Duodenal mucosa (tissue), 2 donors: ENCODE measurements around the gene HIVEP1.
A peak's percentile ranks its signal among the peaks of the same experiment; 100 is the strongest.

ENCODE experiments used
- H3K27ac ChIP-seq: one replicate; pipeline ENCODE4 v1.7.0; 2013; ENCODE audit warnings: low read depth, low read length
- H3K27me3 ChIP-seq, 2 donors: one replicate each; pipeline ENCODE4 v1.7.0; 2013; ENCODE audit warnings: low read length in 2 of 2, control low read depth in 1 of 2; ENCODE audit not compliant: insufficient read depth in 2 of 2, control insufficient read depth in 1 of 2
- H3K36me3 ChIP-seq, 2 donors: one replicate each; pipeline ENCODE4 v1.7.0; 2013; ENCODE audit warnings: low read length in 2 of 2, control low read depth in 1 of 2; ENCODE audit not compliant: insufficient read depth in 2 of 2, control insufficient read depth in 1 of 2
- H3K4me1 ChIP-seq, 2 donors: one replicate each; pipeline ENCODE4 v1.7.0; 2013; ENCODE audit warnings: low read length in 2 of 2, control low read depth in 1 of 2; ENCODE audit not compliant: insufficient read depth in 2 of 2, control insufficient read depth in 1 of 2
- H3K4me3 ChIP-seq, 2 donors: one replicate each; pipeline ENCODE4 v1.7.0; 2013; ENCODE audit warnings: low read length in 2 of 2, low read depth in 1 of 2
- H3K9ac ChIP-seq, 2 donors: one replicate each; pipeline ENCODE4 v1.7.0; 2013; ENCODE audit warnings: low read length in 2 of 2, low read depth in 1 of 2
- H3K9me3 ChIP-seq, 2 donors: one replicate each; pipeline ENCODE4 v1.7.0; 2013; ENCODE audit warnings: low read length in 2 of 2, control low read depth in 1 of 2; ENCODE audit not compliant: control insufficient read depth in 1 of 2

The HIVEP1 gene

GRCh38 chr6:12039540-12040459, 27.7 kb downstream of the HIVEP1 start:
- Histone ChIP-seq H3K27ac (no peak overlapping the region), H3K27me3 (no peaks in the 10 kb centered on the region), H3K4me3 (no peak overlapping the region), H3K9ac (no peak overlapping the region), H3K4me1 (peaks cover 5 to 13% of the 10 kb centered on the region in 2 donors), H3K9me3 (no peaks in the 10 kb centered on the region), H3K36me3 (no peaks in the 10 kb centered on the region)

- no peak overlapping the region for H3K9ac ChIP-seq
- H3K36me3 ChIP-seq: no peaks in the 10 kb centered on the region
- no peaks in the 10 kb centered on the region for H3K27me3 ChIP-seq
- H3K9me3 ChIP-seq: no peaks in the 10 kb centered on the region
- peaks cover 11 to 12% of the 10 kb centered on the region in 2 donors for H3K4me1 ChIP-seq
- no peak overlapping the region for H3K27ac ChIP-seq
- no peak overlapping the region for H3K4me3 ChIP-seq
Measured at GRCh38 chr6:12047304-12047703, 35.2 kb downstream of the HIVEP1 start.

GRCh38 chr6:12047792-12048432, 35.8 kb downstream of the HIVEP1 start:
- H3K36me3 ChIP-seq: no peaks in the 10 kb centered on the region
- no peaks in the 10 kb centered on the region for H3K27me3 ChIP-seq
- H3K4me1 ChIP-seq: peaks cover 11 to 18% of the 10 kb centered on the region in 2 donors
- no peak overlapping the region for H3K27ac ChIP-seq
- H3K4me3 ChIP-seq: no peak overlapping the region
- H3K9me3 ChIP-seq: no peaks in the 10 kb centered on the region
- no peak overlapping the region for H3K9ac ChIP-seq

- H3K9me3 ChIP-seq: no peaks in the 10 kb centered on the region
- peaks cover 11 to 19% of the 10 kb centered on the region in 2 donors for H3K4me1 ChIP-seq
- no peaks in the 10 kb centered on the region for H3K27me3 ChIP-seq
- no peak overlapping the region for H3K9ac ChIP-seq
- no peaks in the 10 kb centered on the region for H3K36me3 ChIP-seq
- H3K27ac ChIP-seq: no peak overlapping the region
- no peak overlapping the region for H3K4me3 ChIP-seq
Measured at GRCh38 chr6:12048609-12049008, 36.5 kb downstream of the HIVEP1 start.

GRCh38 chr6:12049165-12049564, 37.1 kb downstream of the HIVEP1 start:
- H3K36me3 ChIP-seq: no peaks in the 10 kb centered on the region
- H3K4me3 ChIP-seq: no peak overlapping the region
- H3K9ac ChIP-seq: no peak overlapping the region
- H3K9me3 ChIP-seq: no peaks in the 10 kb centered on the region
- H3K27ac ChIP-seq: no peak overlapping the region
- H3K4me1 ChIP-seq: peaks cover 11 to 19% of the 10 kb centered on the region in 2 donors
- no peaks in the 10 kb centered on the region for H3K27me3 ChIP-seq

- Histone ChIP-seq H3K27me3 (no peaks in the 10 kb centered on the region), H3K36me3 (no peaks in the 10 kb centered on the region), H3K9ac (no peak overlapping the region), H3K27ac (no peak overlapping the region), H3K4me3 (no peak overlapping the region), H3K4me1 (peaks cover 0 to 7% of the 10 kb centered on the region in 2 donors), H3K9me3 (no peaks in the 10 kb centered on the region)
Measured at GRCh38 chr6:12051861-12052368, 39.8 kb downstream of the HIVEP1 start.

- H3K27ac ChIP-seq: no peak overlapping the region
- no peaks in the 10 kb centered on the region for H3K9me3 ChIP-seq
- no peaks in the 10 kb centered on the region for H3K36me3 ChIP-seq
- H3K9ac ChIP-seq: no peak overlapping the region
- peaks cover 9 to 11% of the 10 kb centered on the region in 2 donors for H3K4me1 ChIP-seq
- no peaks in the 10 kb centered on the region for H3K27me3 ChIP-seq
- H3K4me3 ChIP-seq: no peak overlapping the region
Measured at GRCh38 chr6:12058172-12058961, 46.3 kb downstream of the HIVEP1 start.

- Histone ChIP-seq H3K9ac (peak overlapping the region in 1 of 2 donors; percentile 41), H3K27ac (no peak overlapping the region), H3K27me3 (no peaks in the 10 kb centered on the region), H3K4me3 (peak overlapping the region; percentile 59 to 66), H3K36me3 (no peaks in the 10 kb centered on the region), H3K4me1 (peaks cover 11 to 15% of the 10 kb centered on the region in 2 donors), H3K9me3 (no peaks in the 10 kb centered on the region)
Measured at GRCh38 chr6:12060780-12061609, 48.9 kb downstream of the HIVEP1 start.

GRCh38 chr6:12062605-12063004, 50.5 kb downstream of the HIVEP1 start:
- Histone ChIP-seq H3K4me1 (peaks cover 12 to 16% of the 10 kb centered on the region in 2 donors), H3K27me3 (no peaks in the 10 kb centered on the region), H3K9me3 (no peaks in the 10 kb centered on the region), H3K4me3 (no peak overlapping the region), H3K36me3 (no peaks in the 10 kb centered on the region), H3K27ac (no peak overlapping the region), H3K9ac (no peak overlapping the region)
